Embryonic facial prominence (tissue), 1 donor: Measurements from ENCODE around the gene FBXO31.
"Not testable (repeated sequence)": the region's sequence is repeated elsewhere in the genome, so short reads cannot be mapped to it uniquely, and the experiment has no call there.

Source experiments
- DNase-seq: peaks from one replicate; pipeline ENCODE4 v3.0.0-alpha.2; 2016; ENCODE audit errors: extremely low spot score

FBXO31 gene

GRCh38 chr16:87387942-87388817, 4.6 kb upstream of the FBXO31 start:
- peak; percentile 86 for DNase-seq

GRCh38 chr16:87384875-87385167, 1.2 kb upstream of the FBXO31 start:
- not testable (repeated sequence) for DNase-seq

GRCh38 chr16:87384162-87384874, 742 bp upstream of the FBXO31 start:
- no peak for DNase-seq

- DNase-seq: no peak
Measured at GRCh38 chr16:87382023-87382785, 1.4 kb downstream of the FBXO31 start.

- DNase-seq: no peak
Measured at GRCh38 chr16:87380881-87381280, 2.7 kb downstream of the FBXO31 start.

GRCh38 chr16:87380403-87380802, 3.2 kb downstream of the FBXO31 start:
- DNase-seq: no peak

- not testable (repeated sequence) for DNase-seq
Measured at GRCh38 chr16:87379312-87379752, 4.2 kb downstream of the FBXO31 start.

- DNase-seq: no peak
Measured at GRCh38 chr16:87376660-87377059, 6.9 kb downstream of the FBXO31 start.

GRCh38 chr16:87375426-87376135, 8.0 kb downstream of the FBXO31 start:
- no peak for DNase-seq

GRCh38 chr16:87374313-87374712, 9.3 kb downstream of the FBXO31 start:
- no peak for DNase-seq

- DNase-seq: no peak
Measured at GRCh38 chr16:87372305-87372704, 11.3 kb downstream of the FBXO31 start.

GRCh38 chr16:87371261-87371866, 12.2 kb downstream of the FBXO31 start:
- no peak for DNase-seq

- DNase-seq: no peak
Measured at GRCh38 chr16:87369796-87370719, 13.5 kb downstream of the FBXO31 start.

GRCh38 chr16:87369117-87369765, 14.3 kb downstream of the FBXO31 start:
- DNase-seq: no peak

- no peak for DNase-seq
Measured at GRCh38 chr16:87368029-87368770, 15.4 kb downstream of the FBXO31 start.

GRCh38 chr16:87367529-87367928, 16.0 kb downstream of the FBXO31 start:
- no peak for DNase-seq

GRCh38 chr16:87366930-87367329, 16.6 kb downstream of the FBXO31 start:
- DNase-seq: no peak

GRCh38 chr16:87366288-87366687, 17.3 kb downstream of the FBXO31 start:
- no peak for DNase-seq
